ENCODE results near the gene RBMS2. TPM values are rescaled to one million over a fixed set of nuclear protein-coding genes. Genes with fewer than 3 reads are reported as not detected.

RBMS2 gene
- total RNA-seq, 3 donors from 2014 or later (not counting 1 experiment from before 2014, with no cell fraction given): 10.8 to 16.5 (median 15.6) TPM

DNA sequence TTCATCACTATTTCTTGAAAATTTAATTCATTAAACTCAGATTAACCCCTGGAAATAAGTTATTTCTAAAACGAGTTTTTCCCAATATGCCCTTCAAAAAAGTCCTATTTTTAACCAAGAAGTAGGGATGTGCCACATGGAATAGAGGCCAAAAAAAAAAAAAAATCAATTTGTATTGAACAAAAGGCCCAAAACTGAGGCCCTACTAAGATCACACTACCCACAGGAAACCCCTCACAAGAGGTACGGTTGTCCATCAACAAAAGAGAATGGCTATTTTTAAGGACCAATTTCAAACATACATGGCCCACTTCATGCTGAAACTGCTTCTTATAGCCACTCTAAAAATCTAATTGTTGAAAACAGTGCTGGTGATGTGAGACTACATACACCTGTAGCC is 116.0 kb downstream of the RBMS2 start:
- Histone ChIP-seq H3K9me3 (ENCODE audit: control insufficient read depth, insufficient read depth, low read length) (no peaks in the 10 kb centered on the region), H3K27me3 (ENCODE audit: control insufficient read depth, insufficient read depth, low read length) (no peaks in the 10 kb centered on the region), H3K4me3 (ENCODE audit: low read length) (no peak overlapping the region), H3K27ac (ENCODE audit: low read length) (peak overlapping the region; percentile 68), H3K4me1 (ENCODE audit: control insufficient read depth, insufficient read depth, low read length) (peaks cover 43% of the 10 kb centered on the region), H3K36me3 (ENCODE audit: control insufficient read depth, insufficient read depth, low read length) (peaks cover 52% of the 10 kb centered on the region)
- Mint-ChIP-seq H3K4me1 (peaks cover 39 to 46% of the 10 kb centered on the region in 2 donors), H3K4me3 (peak overlapping the region; percentile 99), H3K9me3 (no peaks in the 10 kb centered on the region), H3K27me3 (ENCODE audit: low read depth in 2 of 2) (no peaks in the 10 kb centered on the region), H3K36me3 (no peaks in the 10 kb centered on the region), H3K27ac (peak overlapping the region; percentile 91 to 93)
- WGBS (ENCODE audit: insufficient coverage): 77% methylated on average over 2 of the region's 2 CpGs
- intact Hi-C loops (cut with micrococcal nuclease): loop anchor here (2.0 to 5.0 kb wide), 3 partner anchors 35 to 275 kb away; partner anchors contain the start of genes APOF, PTGES3 and STAT2
- TF ChIP-seq, protein P1, sequence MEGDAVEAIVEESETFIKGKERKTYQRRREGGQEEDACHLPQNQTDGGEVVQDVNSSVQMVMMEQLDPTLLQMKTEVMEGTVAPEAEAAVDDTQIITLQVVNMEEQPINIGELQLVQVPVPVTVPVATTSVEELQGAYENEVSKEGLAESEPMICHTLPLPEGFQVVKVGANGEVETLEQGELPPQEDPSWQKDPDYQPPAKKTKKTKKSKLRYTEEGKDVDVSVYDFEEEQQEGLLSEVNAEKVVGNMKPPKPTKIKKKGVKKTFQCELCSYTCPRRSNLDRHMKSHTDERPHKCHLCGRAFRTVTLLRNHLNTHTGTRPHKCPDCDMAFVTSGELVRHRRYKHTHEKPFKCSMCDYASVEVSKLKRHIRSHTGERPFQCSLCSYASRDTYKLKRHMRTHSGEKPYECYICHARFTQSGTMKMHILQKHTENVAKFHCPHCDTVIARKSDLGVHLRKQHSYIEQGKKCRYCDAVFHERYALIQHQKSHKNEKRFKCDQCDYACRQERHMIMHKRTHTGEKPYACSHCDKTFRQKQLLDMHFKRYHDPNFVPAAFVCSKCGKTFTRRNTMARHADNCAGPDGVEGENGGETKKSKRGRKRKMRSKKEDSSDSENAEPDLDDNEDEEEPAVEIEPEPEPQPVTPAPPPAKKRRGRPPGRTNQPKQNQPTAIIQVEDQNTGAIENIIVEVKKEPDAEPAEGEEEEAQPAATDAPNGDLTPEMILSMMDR (IDR thresholded peaks at IDR 0.05): no peak
- DNase-seq (no peak), ATAC-seq (no peak)

DNA sequence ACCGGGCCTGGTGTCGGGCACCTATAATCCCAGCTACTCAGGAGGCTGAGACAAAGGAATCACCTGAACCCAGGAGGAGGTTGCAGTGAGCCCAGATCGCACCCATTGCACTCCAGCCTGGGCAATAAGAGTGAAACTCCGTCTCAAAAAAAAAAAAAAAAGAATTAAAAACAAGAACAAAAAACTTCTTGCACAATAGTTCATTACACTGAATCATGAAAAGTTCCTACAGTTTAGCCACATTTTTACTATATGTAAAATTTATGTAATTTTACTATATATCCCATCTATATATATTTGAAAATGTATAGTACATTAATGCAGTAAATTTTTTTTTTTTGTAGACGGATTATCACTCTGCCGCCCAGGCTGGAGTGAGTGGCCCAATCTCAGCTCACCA is 119.6 kb downstream of the RBMS2 start:
- no peak overlapping the region for H3K27ac ChIP-seq (ENCODE audit: low read length)
- WGBS (ENCODE audit: insufficient coverage): 93% methylated on average over 4 of the region's 6 CpGs
- Mint-ChIP-seq H3K4me1 (peaks cover 32 to 33% of the 10 kb centered on the region in 2 donors), H3K27me3 (ENCODE audit: low read depth in 2 of 2) (no peaks in the 10 kb centered on the region), H3K36me3 (peaks cover 13% of the 10 kb centered on the region), H3K9me3 (no peaks in the 10 kb centered on the region), H3K4me3 (no peak overlapping the region), H3K27ac (no peak overlapping the region)
- peaks cover 67% of the 10 kb centered on the region for H3K36me3 ChIP-seq (ENCODE audit: control insufficient read depth, insufficient read depth, low read length)
- TF ChIP-seq, protein P1 (IDR thresholded peaks at IDR 0.05): no peak
- intact Hi-C loops (cut with micrococcal nuclease): no loop called here
- no peak overlapping the region for H3K4me3 ChIP-seq (ENCODE audit: low read length)
- no peak for ATAC-seq
- no peaks in the 10 kb centered on the region for H3K9me3 ChIP-seq (ENCODE audit: control insufficient read depth, insufficient read depth, low read length)
- peaks cover 22% of the 10 kb centered on the region for H3K4me1 ChIP-seq (ENCODE audit: control insufficient read depth, insufficient read depth, low read length)
- H3K27me3 ChIP-seq (ENCODE audit: control insufficient read depth, insufficient read depth, low read length): no peaks in the 10 kb centered on the region
- DNase-seq: no peak

DNA sequence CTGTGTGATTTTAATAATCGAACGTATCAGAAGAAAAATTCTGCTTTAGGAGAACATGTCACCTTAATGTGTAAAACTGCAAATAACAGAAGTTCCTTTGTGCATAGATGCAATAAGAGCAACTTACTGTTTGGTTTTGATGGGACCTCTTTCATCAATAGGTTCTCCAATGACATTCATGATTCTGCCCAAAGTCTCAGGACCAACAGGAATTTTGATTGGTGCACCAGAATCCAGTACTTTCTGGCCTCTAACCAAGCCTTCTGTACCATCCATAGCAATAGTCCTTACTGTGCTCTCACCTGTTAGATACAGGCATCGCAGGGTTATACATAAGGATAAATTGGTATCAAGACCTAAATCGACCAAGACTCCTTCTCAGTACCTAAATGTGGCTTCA is 123.0 kb downstream of the RBMS2 start:
- H3K36me3 Mint-ChIP-seq: peaks cover 13% of the 10 kb centered on the region

More for the DNA sequence above, 123.0 kb downstream of the RBMS2 start:
- no peaks in the 10 kb centered on the region for H3K27me3 Mint-ChIP-seq (ENCODE audit: low read depth in 2 of 2)
- TF ChIP-seq, protein P1 (IDR thresholded peaks at IDR 0.05): no peak
- H3K4me3 Mint-ChIP-seq: peak overlapping the region; percentile 96
- Histone ChIP-seq H3K4me3 (ENCODE audit: low read length) (peak overlapping the region; percentile 98), H3K9me3 (ENCODE audit: control insufficient read depth, insufficient read depth, low read length) (no peaks in the 10 kb centered on the region), H3K27me3 (ENCODE audit: control insufficient read depth, insufficient read depth, low read length) (no peaks in the 10 kb centered on the region), H3K36me3 (ENCODE audit: control insufficient read depth, insufficient read depth, low read length) (peaks cover 42% of the 10 kb centered on the region), H3K27ac (ENCODE audit: low read length) (peak overlapping the region; percentile 87), H3K4me1 (ENCODE audit: control insufficient read depth, insufficient read depth, low read length) (peaks cover 18% of the 10 kb centered on the region)
- peaks cover 27 to 28% of the 10 kb centered on the region in 2 donors for H3K4me1 Mint-ChIP-seq
- H3K27ac Mint-ChIP-seq: peak overlapping the region; percentile 92 to 97
- DNase-seq: no peak
- intact Hi-C loops (cut with micrococcal nuclease): no loop called here
- ATAC-seq: no peak
- no peaks in the 10 kb centered on the region for H3K9me3 Mint-ChIP-seq
- WGBS (ENCODE audit: insufficient coverage): 88% methylated on average over 3 of the region's 4 CpGs

All from natural killer cell (primary cell).